GM12801 (cell line): ENCODE data around the gene NFATC1.

Source experiments
- TF ChIP-seq, protein P1 (sequence below): IDR thresholded peaks from one replicate; pipeline ENCODE4 v1.5.1; 2011; ENCODE audit warnings: control low read depth; ENCODE audit not compliant: insufficient read length; ENCODE audit errors: extremely low read depth

NFATC1 gene

GRCh38 chr18:79509536-79509930 is 113.8 kb downstream of the NFATC1 start:
- TF ChIP-seq, protein P1, sequence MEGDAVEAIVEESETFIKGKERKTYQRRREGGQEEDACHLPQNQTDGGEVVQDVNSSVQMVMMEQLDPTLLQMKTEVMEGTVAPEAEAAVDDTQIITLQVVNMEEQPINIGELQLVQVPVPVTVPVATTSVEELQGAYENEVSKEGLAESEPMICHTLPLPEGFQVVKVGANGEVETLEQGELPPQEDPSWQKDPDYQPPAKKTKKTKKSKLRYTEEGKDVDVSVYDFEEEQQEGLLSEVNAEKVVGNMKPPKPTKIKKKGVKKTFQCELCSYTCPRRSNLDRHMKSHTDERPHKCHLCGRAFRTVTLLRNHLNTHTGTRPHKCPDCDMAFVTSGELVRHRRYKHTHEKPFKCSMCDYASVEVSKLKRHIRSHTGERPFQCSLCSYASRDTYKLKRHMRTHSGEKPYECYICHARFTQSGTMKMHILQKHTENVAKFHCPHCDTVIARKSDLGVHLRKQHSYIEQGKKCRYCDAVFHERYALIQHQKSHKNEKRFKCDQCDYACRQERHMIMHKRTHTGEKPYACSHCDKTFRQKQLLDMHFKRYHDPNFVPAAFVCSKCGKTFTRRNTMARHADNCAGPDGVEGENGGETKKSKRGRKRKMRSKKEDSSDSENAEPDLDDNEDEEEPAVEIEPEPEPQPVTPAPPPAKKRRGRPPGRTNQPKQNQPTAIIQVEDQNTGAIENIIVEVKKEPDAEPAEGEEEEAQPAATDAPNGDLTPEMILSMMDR, result no peak

DNA sequence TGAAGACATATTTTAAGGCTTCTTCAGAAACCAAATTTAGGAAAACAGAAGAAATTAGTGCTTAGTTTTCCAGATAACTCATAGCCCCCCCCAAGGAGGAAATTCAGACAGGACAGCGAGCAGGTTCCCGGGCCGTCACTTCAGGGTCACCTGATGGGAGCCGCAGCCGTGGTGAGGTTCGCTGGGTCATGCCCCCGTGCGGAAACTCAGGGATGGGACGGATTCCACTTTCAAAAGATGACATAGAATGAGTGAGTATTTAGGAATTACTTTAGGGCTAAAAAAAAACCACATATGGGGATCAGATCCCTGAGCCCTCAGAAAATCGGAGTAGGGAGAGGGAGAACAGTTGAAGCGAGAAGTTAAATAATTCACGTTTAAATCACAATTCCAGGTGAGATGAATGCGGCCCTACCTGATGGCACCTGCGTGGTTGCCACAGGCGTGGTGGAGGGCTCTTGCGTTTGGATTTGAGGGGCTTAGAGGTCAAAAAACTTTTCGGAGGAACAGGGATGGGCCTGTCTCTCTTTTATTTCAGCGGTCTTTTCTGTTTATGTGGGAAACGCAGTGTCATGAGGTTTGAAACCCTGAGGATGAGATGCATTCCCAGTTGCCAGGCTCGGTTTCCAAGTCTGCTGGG is 114.4 kb downstream of the NFATC1 start:
- TF ChIP-seq, protein P1, result no peak

GRCh38 chr18:79510731-79511241 is 115.1 kb downstream of the NFATC1 start:
- TF ChIP-seq, protein P1, result no peak

- TF ChIP-seq, protein P1, result no peak
Observed at GRCh38 chr18:79511271-79511670, 115.5 kb downstream of the NFATC1 start.

GRCh38 chr18:79511671-79512301 is 116.1 kb downstream of the NFATC1 start:
- TF ChIP-seq, protein P1, result no peak

GRCh38 chr18:79512461-79513380 is 117.0 kb downstream of the NFATC1 start:
- TF ChIP-seq, protein P1, result no peak

GRCh38 chr18:79513381-79514081 is 117.8 kb downstream of the NFATC1 start:
- TF ChIP-seq, protein P1, result no peak
